ENCODE measurements around the gene KRTAP13-2.

Gene KRTAP13-2, protein sequence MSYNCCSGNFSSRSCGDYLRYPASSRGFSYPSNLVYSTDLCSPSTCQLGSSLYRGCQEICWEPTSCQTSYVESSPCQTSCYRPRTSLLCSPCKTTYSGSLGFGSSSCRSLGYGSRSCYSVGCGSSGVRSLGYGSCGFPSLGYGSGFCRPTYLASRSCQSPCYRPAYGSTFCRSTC

DNA sequence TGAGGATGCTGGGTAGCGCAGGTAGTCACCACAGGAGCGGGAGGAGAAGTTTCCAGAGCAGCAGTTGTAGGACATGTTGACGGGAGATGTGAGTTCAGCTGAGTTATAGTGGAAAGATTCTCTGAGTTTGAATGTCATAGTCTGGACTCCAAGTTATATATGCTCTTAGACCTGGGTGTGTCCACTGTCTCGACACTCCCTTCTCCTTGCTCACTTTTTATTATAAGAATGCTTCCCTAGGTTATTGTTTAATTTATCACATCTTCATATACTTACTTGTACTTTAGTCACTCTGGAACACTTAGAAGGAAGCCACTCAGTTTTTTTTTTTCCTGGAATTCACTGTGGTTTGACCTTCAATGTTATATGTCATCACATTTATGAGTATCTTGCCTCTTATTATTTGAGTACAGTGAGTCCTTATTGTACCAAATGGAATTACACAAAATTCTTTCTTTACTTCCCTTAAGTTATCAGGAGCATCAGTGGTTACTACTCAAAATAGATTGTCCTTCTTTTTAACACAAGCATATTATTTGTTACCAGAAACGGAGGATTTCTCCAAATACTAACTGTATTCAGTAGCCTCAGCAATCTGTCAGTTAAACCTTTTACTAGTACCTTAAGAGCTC is at the start of gene KRTAP13-2:
Gene KRTAP13-2 (minus strand): TSS at position 133 of the 632 bp plus-strand sequence. CDS start 58 bp downstream, at position 75.
- DNase-seq = no peak

DNA sequence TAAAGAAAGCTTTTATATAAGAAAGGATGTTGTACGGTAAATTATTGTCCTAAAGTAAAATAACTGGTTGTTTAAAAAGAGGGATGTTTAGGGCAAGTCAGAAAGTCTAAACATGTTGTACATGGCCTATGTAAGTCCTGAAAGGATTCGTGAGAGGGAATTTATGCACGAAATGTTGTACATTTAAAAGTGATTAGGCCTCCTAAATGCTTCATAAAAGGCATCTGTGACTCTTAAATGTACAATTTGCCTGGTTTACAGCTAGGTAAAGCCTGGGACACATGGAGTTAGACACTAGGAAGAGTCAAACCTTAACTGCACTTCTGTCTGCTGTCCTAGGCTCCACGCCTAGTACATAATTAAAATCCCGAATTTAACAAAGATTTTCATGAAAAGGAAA is 43.9 kb upstream of the KRTAP13-2 start:
- no peak for DNase-seq

DNA sequence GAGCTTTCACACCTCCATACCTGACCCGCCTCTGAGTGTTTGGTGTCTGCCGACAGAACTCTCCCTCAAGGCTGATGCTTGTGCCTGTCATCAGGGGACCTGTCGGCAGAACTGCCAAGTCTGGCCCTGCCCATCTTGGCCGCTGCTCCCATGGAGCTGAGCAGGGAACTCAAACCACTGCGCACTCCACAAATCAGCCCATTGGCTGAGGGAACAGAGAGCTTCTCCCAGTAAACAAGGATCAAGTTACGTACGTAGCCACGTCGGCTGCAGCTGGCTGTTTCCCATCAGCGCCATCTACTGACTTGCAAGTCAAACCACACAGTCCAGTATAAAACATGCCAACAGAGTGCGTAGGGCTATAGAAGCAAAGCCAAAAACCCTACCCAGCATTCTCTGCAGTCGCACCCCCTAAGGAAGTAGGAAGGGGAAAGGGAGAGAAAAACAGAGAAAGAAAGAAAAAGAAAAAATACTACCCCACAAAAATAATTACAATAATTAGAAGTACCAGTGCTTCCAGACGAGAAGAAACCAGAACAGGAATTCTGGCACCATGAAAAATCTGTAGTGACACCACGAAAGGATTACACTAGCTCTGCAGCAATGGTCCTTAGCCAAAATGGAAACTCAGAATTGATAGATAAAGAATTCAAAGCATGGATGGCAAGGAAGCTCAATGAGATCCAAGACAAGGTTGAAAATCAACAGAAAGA is 36.9 kb upstream of the KRTAP13-2 start:
- peak; percentile 22 to 52 for DNase-seq

DNA sequence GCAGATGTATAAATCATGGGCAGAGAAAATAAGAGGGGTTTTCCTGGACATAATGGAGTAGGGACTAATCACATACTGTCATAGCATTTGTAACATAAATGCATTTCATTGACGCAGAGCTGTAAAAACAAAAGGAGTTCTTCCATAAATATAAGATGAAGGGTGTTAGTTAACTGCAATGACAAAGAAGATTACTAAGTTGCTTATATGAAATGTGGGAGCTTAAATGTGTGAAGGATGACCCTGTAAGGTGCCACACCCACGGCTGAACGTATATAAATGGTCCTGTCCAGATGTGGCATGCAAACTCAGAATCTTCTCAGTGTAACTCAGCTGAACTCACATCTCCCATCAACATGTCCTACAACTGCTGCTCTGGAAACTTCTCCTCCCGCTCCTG is 23.7 kb upstream of the KRTAP13-2 start, which contains the start of gene KRTAP13-1:
Gene KRTAP13-1 (plus strand): TSS at position 301 of the 400 bp plus-strand sequence. CDS start 56 bp downstream, at position 357.
- no peak for DNase-seq

DNA sequence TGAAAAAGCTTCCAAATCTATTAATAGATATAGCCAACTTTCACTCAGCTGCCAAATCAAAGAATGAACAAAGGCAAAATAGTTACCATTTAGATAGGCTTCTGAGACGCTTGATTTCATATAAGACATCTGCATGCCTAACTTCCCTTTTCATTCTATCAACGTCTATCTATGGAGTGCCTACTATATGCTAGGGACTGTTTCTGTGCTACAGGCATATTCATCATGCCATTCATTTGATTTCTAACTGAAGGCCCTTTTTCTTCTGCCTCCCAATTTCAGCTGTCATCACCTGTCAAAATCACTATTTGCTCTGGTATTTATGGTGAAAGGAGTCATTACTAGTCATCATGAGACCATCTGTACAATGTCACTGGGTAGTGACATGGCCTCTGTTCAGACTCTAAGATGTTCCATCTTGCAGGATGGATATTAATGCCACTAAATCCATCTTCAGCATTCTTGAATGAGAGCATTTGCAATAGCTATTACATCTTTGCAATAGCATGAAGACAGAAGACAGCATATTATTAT is 19.5 kb upstream of the KRTAP13-2 start:
- no peak for DNase-seq

DNA sequence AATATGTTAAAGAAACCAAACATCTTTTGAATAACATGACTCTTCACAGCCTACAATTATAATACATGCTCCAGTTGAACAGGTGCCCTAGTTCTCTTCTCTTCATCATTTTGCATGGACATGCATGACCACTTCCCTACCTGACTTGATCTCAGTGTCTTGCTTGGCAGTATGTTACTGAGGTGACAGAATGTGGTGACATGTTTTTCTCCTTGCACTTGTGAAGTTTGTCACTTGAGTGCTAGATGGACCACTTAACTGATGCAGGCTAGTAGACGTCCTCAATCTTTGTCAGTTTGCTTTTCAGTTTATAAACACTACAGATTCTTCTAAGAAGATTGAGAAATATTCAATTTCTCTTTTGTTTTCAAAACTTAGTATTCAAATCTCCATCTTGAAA is 10.1 kb upstream of the KRTAP13-2 start:
- no peak for DNase-seq

DNA sequence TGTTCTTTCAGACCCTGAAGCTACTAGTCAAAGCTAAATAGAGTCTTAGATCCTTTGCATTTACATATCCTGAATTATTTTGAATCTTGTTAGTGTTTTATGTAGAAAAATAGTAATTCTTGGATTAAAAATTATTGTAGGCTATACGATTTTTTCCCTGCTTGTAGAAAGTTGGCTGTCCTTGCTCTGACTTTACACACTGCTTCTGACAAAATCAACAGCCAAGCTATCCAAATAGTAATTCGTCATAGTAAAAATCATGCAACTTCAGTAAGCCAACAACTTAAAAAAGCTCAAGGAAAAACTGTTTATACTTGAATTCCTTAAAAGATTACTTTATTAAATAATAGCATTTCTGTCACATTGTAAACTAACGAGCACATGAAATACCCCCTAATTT is 16.2 kb downstream of the KRTAP13-2 start:
- no peak for DNase-seq

DNA sequence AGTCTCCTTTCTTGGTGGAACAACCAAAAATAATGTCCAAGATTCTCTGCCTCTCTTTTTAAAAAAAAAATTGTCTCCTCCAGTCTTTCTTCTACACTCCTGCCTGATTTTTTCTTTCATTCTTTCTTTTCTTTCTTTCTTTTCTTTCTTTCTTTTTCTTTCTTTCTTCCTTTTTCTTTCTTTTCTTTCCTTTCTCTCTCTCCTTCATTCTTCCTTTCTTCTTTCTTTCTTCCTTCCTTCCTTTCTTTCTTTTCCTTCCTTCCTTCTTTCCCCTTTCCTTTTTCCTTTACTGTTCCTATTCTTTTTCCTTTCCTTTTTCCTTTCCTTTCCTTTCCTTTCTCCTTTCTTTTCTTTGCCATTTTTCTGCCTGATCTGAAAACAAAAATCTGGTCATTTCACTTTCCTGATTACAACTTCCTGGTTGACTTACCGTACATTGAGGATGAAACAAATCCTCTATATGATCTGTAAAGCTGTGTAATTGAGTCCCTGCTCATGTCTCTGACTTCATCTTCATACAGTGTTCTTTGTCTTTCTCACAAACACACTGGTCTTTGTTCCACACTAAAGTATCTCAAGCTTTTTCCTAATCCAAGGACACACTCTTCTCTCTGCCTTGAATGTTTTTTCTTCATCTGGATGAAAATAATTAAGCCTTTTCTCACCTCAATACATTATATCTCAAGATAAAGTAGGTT is 17.6 kb downstream of the KRTAP13-2 start:
- DNase-seq = no peak

DNA sequence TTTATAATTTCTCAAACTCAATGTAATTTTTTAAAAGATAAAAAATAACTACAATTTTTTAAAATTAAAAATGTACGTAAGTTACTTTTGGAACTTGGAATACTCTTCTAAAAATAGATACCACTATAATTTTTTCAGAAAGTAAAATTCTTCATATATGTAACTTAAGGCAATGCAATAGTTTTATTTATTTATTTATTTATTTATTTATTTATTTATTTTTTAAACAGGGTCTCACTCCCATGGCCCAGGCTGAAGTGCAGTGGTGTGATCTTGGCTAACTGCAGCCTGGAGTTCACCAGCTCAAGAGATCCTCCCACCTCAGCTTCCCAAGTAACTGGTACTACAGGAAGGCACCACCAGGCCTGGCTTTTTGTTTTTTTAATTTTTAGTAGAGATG is 20.5 kb downstream of the KRTAP13-2 start:
- DNase-seq = no peak

DNA sequence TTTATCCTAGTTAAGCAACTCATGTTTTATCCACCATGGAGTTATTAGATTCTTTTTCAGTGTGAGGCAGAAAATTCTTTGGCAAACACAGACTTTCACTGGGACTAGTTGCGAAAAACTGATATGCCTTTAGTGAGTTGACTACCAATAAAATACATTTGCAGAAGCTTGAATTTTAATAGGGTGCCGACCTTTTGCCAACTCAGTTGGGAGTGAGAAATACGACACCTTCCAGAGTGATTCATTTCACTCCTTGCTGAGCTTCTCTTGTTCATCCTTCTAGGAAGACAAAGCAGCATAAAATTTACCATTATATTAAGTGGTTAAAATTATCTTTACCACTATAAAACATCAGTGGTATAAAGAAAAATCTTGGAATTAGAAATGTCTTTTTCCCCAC is 22.5 kb downstream of the KRTAP13-2 start:
- no peak for DNase-seq

DNA sequence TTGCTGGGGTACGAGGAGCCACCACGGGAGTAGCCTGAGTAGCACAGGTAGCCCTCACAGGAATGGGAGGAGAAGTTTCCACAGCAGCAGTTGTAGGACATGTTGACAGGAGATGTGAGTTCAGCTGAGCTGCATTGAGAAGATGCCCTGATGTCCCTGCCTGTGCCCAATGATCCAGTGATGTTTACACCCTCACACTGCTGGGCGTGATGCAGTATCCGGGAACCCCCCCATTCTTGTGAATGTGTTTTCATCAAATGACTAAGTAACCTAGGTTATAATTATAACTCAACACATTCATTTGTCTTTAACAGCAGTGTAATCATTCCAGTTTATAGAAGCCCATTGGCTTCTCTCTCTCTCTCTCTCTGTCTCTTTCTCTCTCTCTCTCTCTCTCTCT is 23.6 kb downstream of the KRTAP13-2 start, which contains the start of gene KRTAP23-1:
Gene KRTAP23-1 (minus strand): TSS at position 101 of the 400 bp plus-strand sequence. CDS start 0 bp downstream, at position 101.
- DNase-seq = no peak

DNA sequence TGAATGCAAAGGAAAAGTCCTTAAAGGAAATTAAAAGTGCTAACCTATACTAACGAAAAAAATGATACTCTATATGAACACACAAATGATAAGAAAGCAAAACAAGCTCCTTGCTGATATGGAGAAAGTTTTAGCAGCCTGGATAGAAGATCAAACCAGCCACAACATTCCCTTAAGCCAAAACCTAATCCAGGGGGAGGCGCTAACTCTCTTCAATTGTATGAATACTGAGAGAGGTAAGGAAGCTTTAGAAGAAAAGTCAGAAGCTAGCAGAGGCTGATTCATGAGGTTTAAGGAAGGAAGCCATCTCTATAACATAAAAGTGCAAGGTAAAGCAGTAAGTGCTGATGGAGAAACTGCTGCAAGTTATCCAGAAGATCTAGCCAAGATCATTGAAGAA is 27.1 kb downstream of the KRTAP13-2 start:
- DNase-seq = no peak

DNA sequence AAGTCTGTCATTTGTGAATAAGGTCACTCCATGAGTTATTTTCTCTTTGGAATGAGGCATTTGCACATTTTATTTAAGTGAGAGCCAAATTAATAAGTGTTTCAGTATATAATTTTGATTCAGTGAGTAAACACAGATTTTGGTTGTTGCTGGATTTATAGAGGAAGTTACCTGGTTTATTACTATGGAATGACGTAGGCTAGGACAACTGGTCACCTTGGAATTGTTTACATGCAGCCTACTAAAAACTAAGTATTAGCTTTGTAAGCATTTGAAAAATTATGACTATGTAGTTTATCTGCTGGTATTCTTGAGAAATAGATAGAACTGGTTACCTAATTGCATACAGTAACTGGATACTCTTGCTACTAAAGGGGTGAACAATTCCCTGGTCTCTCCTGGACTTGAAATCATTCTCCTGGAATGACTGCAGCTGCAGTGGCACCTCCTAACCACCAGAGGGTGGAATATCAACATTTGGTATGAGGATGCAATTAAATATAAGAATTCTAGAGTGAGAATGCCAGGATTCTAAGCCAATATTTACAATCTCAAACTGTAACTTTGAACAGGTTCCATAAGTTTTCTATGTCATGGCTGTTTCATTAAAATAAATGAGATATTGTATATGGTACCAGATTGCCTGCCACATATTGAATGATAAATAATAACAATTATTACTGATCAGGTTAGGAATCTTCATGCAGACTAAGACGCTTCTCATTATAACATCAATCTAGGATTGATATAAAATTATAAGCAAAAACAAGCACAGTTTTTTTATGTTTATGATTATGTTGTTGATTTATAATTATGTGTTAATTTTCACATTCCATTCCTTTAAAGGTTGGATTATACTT is 31.1 kb downstream of the KRTAP13-2 start:
- DNase-seq = peak in 1 of 2 experiments; percentile 33

DNA sequence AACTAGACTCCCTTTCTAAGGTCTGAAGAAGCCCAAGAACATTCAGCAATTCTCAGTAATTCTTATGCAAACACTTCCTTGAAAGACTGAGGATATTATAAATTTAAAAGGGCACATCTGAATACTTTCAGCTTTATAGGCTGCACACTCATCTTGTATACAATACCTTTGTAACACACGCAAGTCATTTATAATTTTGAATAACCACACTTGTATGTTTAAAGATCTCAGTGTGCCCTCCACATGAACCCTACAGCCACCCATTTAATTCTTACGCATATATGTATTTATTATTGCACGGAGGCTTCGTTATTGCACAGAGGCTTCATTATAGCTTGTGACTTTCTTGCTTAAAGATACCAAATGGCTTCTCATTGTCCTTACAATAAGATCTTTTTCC is 33.4 kb downstream of the KRTAP13-2 start:
- no peak for DNase-seq

DNA sequence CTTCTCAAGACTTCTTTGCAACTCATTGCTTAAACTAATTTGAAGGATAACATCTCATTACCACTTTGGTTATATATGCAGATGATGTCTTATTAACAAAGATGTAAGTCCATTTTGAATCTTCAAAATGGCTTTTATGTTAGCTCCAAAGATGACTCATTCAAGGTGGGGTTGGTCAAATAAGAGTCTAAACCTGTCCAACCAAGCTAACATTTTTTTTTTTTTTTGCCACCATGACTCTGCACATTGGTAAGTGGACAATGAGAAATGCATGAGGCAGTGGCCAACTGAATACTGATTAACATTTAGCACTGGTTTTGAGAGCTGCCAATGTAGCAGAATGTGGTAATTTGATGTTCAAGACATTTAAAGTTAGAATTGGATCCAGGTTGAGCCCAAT is 34.3 kb downstream of the KRTAP13-2 start:
- no peak for DNase-seq

DNA sequence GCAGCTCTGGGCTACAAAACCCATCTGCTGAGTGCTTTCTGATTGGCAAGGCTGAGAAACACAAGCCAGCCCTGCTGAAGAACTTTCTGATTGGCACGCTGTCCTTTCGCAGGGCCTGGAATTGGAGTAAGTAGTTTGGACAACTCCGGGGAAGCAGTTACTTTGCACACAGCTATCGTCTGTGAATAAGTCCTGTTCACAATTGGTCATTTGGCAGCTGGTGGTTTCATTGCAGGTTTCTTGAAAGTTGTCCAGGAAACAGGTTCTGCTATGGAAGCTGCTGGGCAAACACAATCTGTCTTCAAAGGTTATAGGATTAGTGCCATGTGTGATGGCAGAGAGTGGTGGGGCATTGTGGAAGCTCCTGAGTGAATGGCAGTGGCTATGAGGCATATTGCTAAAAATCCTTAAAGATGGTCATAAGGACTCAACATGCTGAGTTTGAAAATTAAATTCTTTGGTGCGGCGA is 34.8 kb downstream of the KRTAP13-2 start, which contains the start of gene KRTAP27-1:
Gene KRTAP27-1 (minus strand): TSS at position 419 of the 469 bp plus-strand sequence. CDS start 26 bp downstream, at position 393.
- no peak for DNase-seq

DNA sequence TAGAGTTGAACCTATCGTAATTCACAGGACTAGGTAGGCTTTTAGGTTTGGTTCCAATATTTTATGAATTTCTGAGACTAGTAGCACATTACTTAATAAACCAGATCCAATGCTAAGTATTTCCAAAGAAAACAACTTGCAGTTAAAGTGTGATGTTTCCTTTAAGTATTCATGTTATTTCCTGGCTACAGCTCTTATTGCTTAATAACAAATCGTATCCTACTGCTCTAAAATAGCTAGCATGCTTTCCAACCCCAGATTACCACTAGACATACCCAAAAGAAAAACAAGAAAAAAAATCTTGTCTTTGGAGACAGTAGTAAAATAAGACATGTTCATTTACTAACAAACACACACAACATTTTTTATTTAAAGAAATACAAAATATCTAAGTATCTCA is 35.5 kb downstream of the KRTAP13-2 start:
- no peak for DNase-seq

DNA sequence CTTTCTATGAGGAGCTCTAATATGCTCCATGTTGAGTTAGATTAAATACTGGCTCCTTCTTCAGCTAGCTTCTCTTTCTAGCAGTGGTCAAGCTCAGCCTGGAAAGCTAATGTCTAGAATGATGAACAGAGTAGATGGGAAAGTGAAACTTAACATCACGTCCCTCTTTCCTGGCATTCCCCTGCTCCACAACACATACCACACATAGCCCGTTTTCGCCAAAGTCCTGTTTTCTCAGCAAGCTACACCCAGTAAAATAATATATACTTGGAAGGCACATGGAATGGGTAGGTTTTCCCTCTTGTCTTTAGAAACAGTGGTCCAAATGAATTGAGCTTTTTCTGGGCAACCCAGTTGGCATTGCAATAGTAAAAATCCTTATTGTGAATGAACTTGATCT is 38.3 kb downstream of the KRTAP13-2 start:
- no peak for DNase-seq

DNA sequence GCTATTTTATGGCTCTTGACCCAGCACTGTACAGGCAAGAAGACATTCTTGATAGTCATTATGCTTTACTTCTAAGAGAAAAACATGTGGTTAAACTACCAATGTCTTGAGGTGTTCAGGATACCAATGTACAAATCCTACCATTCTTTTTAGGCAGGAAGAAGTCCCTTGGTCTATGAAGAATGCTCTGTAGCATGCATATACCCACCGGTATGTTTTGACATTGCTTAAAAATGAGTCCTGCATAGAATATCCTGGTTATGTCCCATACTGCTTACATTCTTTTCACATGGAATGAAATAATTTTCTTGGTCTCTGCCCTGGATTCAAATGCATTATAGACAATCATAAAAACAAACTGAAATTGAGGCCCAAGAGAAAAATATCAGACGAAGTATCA is 39.4 kb downstream of the KRTAP13-2 start:
- DNase-seq = no peak

DNA sequence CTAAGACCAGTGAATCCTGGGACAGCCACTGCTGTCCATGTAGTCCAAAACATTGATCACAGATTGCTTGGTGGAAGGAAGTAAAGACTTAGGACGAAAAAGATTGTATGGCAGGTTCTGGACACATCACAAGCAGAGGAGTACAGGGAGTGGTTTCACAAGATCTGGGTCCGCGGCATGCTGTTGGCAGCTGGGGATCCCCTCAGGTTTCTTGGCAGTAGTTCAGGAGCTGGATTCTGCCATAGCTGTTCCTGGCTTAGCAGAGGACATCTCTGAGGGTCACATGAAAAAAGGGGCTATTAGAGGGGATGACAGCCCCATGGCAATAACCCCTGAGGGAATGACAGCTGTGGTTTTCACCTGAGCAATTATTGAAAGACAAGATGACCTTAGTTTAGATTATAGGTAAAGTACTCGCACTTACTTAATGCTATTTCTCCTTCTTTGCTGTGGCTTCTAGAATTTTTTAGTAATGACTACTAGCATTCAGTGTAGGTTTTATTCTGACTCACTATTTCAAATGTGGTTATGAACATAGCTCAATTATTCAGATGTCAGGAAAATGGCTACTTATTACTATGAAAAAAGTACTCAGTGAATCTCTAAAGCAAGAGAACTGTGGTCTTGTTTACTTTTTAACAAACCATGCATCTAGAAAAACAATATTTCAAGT is 42.7 kb downstream of the KRTAP13-2 start:
- no peak for DNase-seq

DNA sequence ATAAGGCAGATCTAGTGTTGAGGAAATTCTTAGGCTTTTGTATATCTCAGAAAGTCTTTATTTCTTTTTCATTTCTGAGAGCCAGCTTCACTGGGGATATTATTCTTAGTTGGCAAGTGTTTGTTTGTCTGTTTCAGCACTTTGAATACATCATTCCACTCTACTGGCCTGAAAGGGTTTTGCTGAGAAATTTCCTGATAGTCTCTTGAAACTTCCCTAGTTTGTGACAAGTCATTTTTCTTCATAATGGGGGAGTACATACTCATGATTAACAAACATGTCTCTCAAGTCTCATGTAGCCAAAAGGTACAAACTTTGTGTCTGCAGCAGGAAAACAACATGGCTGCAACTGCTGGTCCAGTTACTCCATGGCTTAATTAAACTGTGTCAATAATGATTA is 45.7 kb downstream of the KRTAP13-2 start:
- DNase-seq = no peak
